AG04450 (cell line): ENCODE results near the gene ATP2B1. TPM values are rescaled to one million over a fixed set of nuclear protein-coding genes. Genes with fewer than 3 reads are reported as not detected.

Source experiments
- CTCF ChIA-PET: fragments of 300-600, 350-600 bp; formaldehyde crosslinking; extraction: SDS; loops from one replicate; lab custom pipeline; 2022; ENCODE audit warnings: antibody characterized with exemption, inconsistent platforms; lab: Charles Lee
- POLR2A ChIA-PET: fragments of 350-600 bp; formaldehyde crosslinking; extraction: SDS; loops from one replicate; lab custom pipeline; 2021; ENCODE audit warnings: antibody characterized with exemption, inconsistent platforms; lab: Yijun Ruan, JAX
- DNase-seq: peaks from one replicate; pipeline ENCODE4 v3.0.0-alpha.2; 2011; ENCODE audit warnings: low read depth, low spot score
- H3K27ac ChIP-seq: one replicate; pipeline ENCODE4 v1.5.1; 2012; ENCODE audit warnings: low read depth, low read length, control low read depth
- H3K27me3 ChIP-seq: one replicate; pipeline ENCODE4 v1.6.0; 2012; ENCODE audit warnings: low read length; ENCODE audit not compliant: control insufficient read depth, insufficient read depth
- H3K4me3 ChIP-seq: 2 replicates; pipeline ENCODE4 v1.5.1; 2011; ENCODE audit warnings: mild to moderate bottlenecking, low read depth, low read length, control low read depth
- H3K9me3 ChIP-seq: 2 replicates; pipeline ENCODE4 v1.5.1; 2012; ENCODE audit warnings: low read length; ENCODE audit not compliant: control insufficient read depth, insufficient read depth
- polyA plus RNA-seq: library from polyadenylated mRNA; depleted of rRNA; stranded (reverse); fragments of >200 nt; gene quantifications from 2 replicates; pipeline ENCODE4 v1.2.3, GENCODE V29; 2011
- TF ChIP-seq, protein P1 (sequence below): IDR thresholded peaks from 2 replicates; pipeline ENCODE4 v1.5.1; 2011; ENCODE audit warnings: low read depth, low read length, control low read depth, inconsistent platforms

ATP2B1 gene
- polyA plus RNA-seq, 1 experiment, result 42.7 TPM

DNA sequence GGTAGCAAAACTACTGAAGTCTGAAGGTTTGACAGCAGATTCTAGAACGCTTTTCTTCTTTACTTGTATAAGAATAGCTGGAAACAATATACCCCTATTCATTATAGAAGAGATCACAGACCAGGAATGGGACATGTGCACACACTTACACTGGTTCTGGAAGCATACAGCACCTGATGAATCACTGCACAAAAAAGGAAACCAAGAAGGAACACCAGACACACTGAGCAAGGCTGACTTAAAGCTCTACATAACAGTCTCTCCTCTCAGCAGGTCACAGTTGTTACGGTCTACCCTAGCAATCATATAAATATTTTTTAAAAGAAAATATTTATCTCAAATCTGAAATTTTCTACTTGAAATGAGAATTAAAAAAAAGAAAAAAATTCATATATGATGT lies 13.5 kb downstream of the ATP2B1 start:
- peak; percentile 11 for DNase-seq
- no peak overlapping the region for H3K27ac ChIP-seq
- ChIA-PET POLR2A (interaction anchor here (1.6 kb wide), 1 partner anchor 14 kb away, joined by 4 read pairs; the partner anchor contains the start of gene ATP2B1), CTCF (interaction anchor here (0.6 to 1.0 kb wide), 4 partner anchors 10 to 1159 kb away, joined by 3 to 6 read pairs (median 4); no protein-coding TSS in a partner anchor)
- H3K9me3 ChIP-seq, result no peaks in the 10 kb centered on the region
- no peak overlapping the region for H3K4me3 ChIP-seq
- TF ChIP-seq, protein P1, sequence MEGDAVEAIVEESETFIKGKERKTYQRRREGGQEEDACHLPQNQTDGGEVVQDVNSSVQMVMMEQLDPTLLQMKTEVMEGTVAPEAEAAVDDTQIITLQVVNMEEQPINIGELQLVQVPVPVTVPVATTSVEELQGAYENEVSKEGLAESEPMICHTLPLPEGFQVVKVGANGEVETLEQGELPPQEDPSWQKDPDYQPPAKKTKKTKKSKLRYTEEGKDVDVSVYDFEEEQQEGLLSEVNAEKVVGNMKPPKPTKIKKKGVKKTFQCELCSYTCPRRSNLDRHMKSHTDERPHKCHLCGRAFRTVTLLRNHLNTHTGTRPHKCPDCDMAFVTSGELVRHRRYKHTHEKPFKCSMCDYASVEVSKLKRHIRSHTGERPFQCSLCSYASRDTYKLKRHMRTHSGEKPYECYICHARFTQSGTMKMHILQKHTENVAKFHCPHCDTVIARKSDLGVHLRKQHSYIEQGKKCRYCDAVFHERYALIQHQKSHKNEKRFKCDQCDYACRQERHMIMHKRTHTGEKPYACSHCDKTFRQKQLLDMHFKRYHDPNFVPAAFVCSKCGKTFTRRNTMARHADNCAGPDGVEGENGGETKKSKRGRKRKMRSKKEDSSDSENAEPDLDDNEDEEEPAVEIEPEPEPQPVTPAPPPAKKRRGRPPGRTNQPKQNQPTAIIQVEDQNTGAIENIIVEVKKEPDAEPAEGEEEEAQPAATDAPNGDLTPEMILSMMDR, result no peak
- no peaks in the 10 kb centered on the region for H3K27me3 ChIP-seq

DNA sequence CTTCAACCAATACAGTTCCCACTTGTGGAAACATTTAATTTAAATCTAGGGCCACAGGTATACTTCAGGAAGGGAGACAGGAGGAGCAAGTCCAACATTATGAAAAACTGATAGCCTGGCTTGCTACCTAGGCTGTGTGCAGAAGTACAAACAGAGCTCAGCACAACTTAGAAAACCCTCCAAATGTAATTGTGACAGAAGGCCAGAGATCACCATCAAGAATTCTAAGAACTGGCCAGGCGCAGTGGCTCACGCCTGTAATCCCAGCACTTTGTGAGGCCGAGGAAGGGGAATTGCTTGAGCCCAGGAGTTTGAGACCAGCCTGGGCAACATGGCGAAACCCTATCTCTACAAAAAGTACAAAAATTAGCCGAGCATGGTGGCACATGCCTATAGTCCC lies 14.1 kb downstream of the ATP2B1 start:
- no peaks in the 10 kb centered on the region for H3K27me3 ChIP-seq
- TF ChIP-seq, protein P1, result no peak
- H3K9me3 ChIP-seq, result no peaks in the 10 kb centered on the region
- CTCF ChIA-PET, result interaction anchor here (0.8 to 1.0 kb wide), 2 partner anchors 142 to 1159 kb away, joined by 3 read pairs; no protein-coding TSS in a partner anchor
- POLR2A ChIA-PET, result interaction anchor here (1.6 kb wide), 1 partner anchor 14 kb away, joined by 4 read pairs; the partner anchor contains the start of gene ATP2B1
- DNase-seq, result no peak
- no peak overlapping the region for H3K4me3 ChIP-seq
- H3K27ac ChIP-seq, result no peak overlapping the region

DNA sequence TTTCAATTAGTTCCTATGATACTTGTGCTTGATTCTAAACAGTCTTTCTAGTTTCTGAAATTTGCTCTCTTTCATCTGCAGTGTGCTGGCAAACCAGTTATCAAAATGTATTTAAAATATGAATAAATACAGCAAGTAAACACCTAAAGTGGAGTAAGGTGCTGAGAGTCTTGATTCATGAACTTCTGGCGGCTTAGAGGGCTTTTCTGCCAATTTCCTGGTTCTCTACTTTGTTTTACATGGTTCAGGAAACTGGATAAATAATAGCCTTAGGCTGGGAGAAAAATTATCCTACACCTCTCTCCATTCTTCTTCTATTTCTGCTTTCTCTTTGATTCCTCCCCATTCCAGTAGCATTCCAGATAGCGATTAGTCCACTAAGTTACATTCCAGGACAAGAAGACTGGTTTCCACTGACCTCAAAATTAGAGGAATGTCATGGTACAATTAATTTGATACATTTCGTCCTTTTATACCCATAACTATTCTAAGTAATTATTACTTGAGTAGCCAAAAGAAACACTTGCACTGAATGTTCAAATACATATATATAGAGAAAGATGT lies 14.9 kb downstream of the ATP2B1 start:
- no peak for DNase-seq
- TF ChIP-seq, protein P1, result no peak
- ChIA-PET POLR2A (interaction anchor here (1.6 kb wide), 1 partner anchor 15 kb away, joined by 4 read pairs; the partner anchor contains the start of gene ATP2B1), CTCF (no interaction called here)
- Histone ChIP-seq H3K9me3 (no peaks in the 10 kb centered on the region), H3K27me3 (no peaks in the 10 kb centered on the region), H3K4me3 (no peak overlapping the region), H3K27ac (no peak overlapping the region)

DNA sequence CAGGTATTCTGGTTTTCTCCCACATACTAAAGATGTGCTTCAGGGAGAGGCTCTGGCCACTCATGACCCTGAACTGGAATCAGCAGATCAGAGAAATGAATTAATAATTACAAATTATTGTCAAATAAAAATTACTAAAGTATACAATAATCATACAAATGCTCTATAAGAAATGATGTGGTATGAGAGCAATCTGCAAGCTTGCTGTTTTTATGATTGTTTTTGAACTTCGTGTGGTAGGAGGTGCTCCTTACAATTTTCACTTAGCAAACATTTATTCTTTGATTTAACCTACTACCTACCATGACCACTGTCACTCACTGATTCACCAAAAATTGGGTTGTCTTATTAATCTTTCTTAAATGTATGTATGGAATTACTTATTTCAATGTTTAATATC lies 16.2 kb downstream of the ATP2B1 start:
- ChIA-PET CTCF (no interaction called here), POLR2A (no interaction called here)
- TF ChIP-seq, protein P1, result no peak
- Histone ChIP-seq H3K27me3 (no peaks in the 10 kb centered on the region), H3K4me3 (no peak overlapping the region), H3K9me3 (no peaks in the 10 kb centered on the region), H3K27ac (no peak overlapping the region)
- no peak for DNase-seq

DNA sequence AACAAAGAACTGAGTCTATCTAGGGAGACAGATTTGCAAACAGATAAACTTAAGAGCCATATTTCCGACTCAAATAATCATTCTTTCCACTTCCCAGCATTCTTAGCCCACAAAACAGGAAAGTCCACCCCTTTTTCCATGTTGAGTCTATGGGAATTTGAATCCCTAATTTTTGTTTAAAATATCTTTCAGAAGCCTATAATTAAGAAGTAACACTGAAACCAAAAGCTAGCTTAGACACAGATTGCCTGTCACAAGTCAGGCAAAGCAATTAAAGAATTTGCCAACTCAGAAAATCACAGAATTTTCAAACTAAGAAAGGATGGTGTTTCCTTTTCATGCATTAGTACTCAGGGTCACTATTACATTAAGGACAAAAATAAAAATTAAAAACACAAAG lies 17.0 kb downstream of the ATP2B1 start:
- Histone ChIP-seq H3K27me3 (no peaks in the 10 kb centered on the region), H3K4me3 (no peak overlapping the region), H3K9me3 (no peaks in the 10 kb centered on the region), H3K27ac (no peak overlapping the region)
- no peak for DNase-seq
- TF ChIP-seq, protein P1, result no peak
- CTCF ChIA-PET, result no interaction called here
- POLR2A ChIA-PET, result no interaction called here
